Measurements from ENCODE around the gene GPR39. TPM values are rescaled to one million over a fixed set of nuclear protein-coding genes. Genes with fewer than 3 reads are reported as not detected.

Gene GPR39
- total RNA-seq, 1 experiment from 2014 or later = 9.0 TPM

GRCh38 chr2:132668189-132668823, 251.7 kb downstream of the GPR39 start:
- ATAC-seq (0 out of 2 replicates have a peak, but pooled peaks have one; percentile 41), DNase-seq (ENCODE audit: low read depth, low spot score) (no peak)
- no TSS peak for BruUV-seq (replicated peaks)
- Histone ChIP-seq H3K27ac (ENCODE audit: low read length) (no peak overlapping the region), H3K27me3 (ENCODE audit: control insufficient read depth, insufficient read depth, low read length) (peaks cover 44% of the 10 kb centered on the region), H3K4me3 (ENCODE audit: low read depth in 2 of 2, low read length in 2 of 2) (no peak overlapping the region), H3K36me3 (ENCODE audit: control insufficient read depth, insufficient read depth, low read length) (no peaks in the 10 kb centered on the region), H3K9me3 (ENCODE audit: control insufficient read depth, insufficient read depth, low read depth, low read length) (no peaks in the 10 kb centered on the region), H3K4me1 (ENCODE audit: control insufficient read depth, insufficient read depth, low read length) (peaks cover 6% of the 10 kb centered on the region)
- ChIA-PET CTCF (no interaction called here), POLR2A (no interaction called here)
- in situ Hi-C loops (cut with HindIII; ENCODE audit: low pct_unique_long_range_greater_than_20kb, low sequenced_read_pairs) (no loop called here), intact Hi-C loops (cut with micrococcal nuclease; ENCODE audit: unreplicated experiment) (loop anchor here (5.0 to 10.0 kb wide), 2 partner anchors 121 to 1176 kb away; no protein-coding TSS in a partner anchor)
- TF ChIP-seq CTCF (IDR thresholded peaks at IDR 0.05) = peak; percentile 63
- TF ChIP-seq REST (IDR thresholded peaks at IDR 0.05; ENCODE audit: insufficient read depth in 1 of 2, low read depth in 2 of 2, low read length in 1 of 2) = no peak

GRCh38 chr2:132668987-132669907, 252.6 kb downstream of the GPR39 start:
- in situ Hi-C loops (cut with HindIII; ENCODE audit: low pct_unique_long_range_greater_than_20kb, low sequenced_read_pairs) = no loop called here
- no peak overlapping the region for H3K27ac ChIP-seq (ENCODE audit: low read length)
- peak overlapping the region; percentile 32 to 48 for H3K4me3 ChIP-seq (ENCODE audit: low read depth in 2 of 2, low read length in 2 of 2)
- ChIA-PET CTCF (interaction anchor here (0.8 kb wide), 1 partner anchor 23 kb away, joined by 4 read pairs; no protein-coding TSS in a partner anchor), POLR2A (no interaction called here)
- H3K36me3 ChIP-seq (ENCODE audit: control insufficient read depth, insufficient read depth, low read length) = no peaks in the 10 kb centered on the region
- no TSS peak for BruUV-seq (replicated peaks)
- H3K27me3 ChIP-seq (ENCODE audit: control insufficient read depth, insufficient read depth, low read length) = peaks cover 48% of the 10 kb centered on the region
- ATAC-seq (peak; percentile 54), DNase-seq (ENCODE audit: low read depth, low spot score) (no peak)
- intact Hi-C loops (cut with micrococcal nuclease; ENCODE audit: unreplicated experiment) = loop anchor here (5.0 to 10.0 kb wide), 2 partner anchors 122 to 1176 kb away; no protein-coding TSS in a partner anchor
- peaks cover 6% of the 10 kb centered on the region for H3K4me1 ChIP-seq (ENCODE audit: control insufficient read depth, insufficient read depth, low read length)
- no peaks in the 10 kb centered on the region for H3K9me3 ChIP-seq (ENCODE audit: control insufficient read depth, insufficient read depth, low read depth, low read length)
- TF ChIP-seq REST (IDR thresholded peaks at IDR 0.05; ENCODE audit: insufficient read depth in 1 of 2, low read depth in 2 of 2, low read length in 1 of 2) (no peak), SIN3A (IDR thresholded peaks at IDR 0.05; ENCODE audit: borderline replicate concordance, insufficient read depth, low read depth, low read length) (no peak), TCF7L2 (IDR thresholded peaks at IDR 0.05; ENCODE audit: low read depth, low read length) (no peak), CTCF (IDR thresholded peaks at IDR 0.05) (no peak), POLR2AphosphoS5 (IDR thresholded peaks at IDR 0.05; ENCODE audit: low read depth, low read length) (no peak)

All from Panc1 (cell line).